GM15510 (cell line): Measurements from ENCODE around the gene ARHGEF9.

Experiments
- POLR2A ChIP-seq: IDR thresholded peaks from 3 replicates; pipeline ENCODE4 v1.6.1; 2011; ENCODE audit warnings: borderline replicate concordance; ENCODE audit not compliant: insufficient read length; ENCODE audit errors: extremely low read depth

The ARHGEF9 gene

GRCh38 chrX:63784902-63785707 is at the start of gene ARHGEF9:
ARHGEF9 (minus strand) TSS chrX:63785214; CDS start chrX:63785145, 69 bp downstream.
- TF ChIP-seq POLR2A: no peak

GRCh38 chrX:63818156-63818555 is 33.1 kb upstream of the ARHGEF9 start:
- TF ChIP-seq POLR2A: no peak

- TF ChIP-seq POLR2A: no peak
Observed at GRCh38 chrX:63817696-63818095, 32.7 kb upstream of the ARHGEF9 start.

DNA sequence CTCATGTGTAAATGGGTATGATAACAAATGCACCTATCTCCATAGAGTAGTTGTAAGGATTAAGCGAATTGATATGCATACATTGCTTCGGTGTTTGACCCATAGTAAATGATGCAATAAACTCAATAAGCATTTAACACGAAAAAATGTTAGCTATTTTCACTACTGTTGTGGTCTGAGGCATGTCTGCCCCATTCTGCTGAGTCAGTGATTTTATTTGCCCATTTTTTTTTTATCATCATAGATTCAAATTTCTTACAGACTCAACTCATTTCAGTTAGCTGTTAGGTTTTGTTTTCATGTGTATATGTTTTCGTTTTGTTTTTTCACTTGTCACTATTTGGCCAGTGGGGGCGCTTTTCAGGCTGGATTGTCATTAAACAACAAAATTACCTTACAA is 27.8 kb upstream of the ARHGEF9 start:
- no peak for TF ChIP-seq POLR2A

DNA sequence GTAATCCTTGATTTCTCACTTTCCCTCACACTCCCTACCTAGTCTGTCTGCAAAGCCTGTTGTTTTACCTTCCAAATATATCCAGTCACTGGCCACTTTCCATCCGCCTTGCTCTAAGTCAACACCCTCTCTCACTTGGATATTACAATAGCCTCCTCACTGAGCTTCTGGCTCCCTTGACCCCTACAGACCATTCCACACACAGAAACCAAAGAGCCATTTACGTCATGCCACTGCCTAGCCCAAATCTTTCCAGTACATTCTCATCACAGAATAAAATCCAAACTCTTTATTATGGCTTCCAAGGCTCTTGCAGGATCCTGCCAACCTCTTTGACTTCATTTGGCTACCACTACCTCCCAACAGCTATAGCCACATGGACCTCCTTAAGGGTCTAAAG is 25.7 kb upstream of the ARHGEF9 start:
- no peak for TF ChIP-seq POLR2A

DNA sequence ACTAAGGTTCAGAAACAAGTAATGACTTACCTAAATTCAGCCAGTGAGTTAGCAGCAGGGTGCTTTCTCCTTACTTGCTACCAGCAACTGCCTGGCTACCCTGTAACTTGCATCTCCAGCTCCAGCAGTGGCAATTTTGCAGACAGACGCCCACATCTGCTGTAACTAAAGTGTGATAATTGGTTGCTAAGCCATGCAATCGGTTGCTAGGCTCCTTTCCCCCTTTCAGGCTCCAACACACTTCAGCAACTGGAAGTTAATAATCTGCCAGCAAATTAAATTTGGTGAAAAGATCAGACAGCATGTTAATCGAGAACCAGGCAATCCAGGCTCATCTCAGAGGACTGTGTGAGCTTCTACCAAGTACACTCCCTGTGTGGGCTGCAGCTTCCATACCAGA is 24.2 kb upstream of the ARHGEF9 start:
- no peak for TF ChIP-seq POLR2A

- no peak for TF ChIP-seq POLR2A
Observed at GRCh38 chrX:63785708-63786040, 660 bp upstream of the ARHGEF9 start.

DNA sequence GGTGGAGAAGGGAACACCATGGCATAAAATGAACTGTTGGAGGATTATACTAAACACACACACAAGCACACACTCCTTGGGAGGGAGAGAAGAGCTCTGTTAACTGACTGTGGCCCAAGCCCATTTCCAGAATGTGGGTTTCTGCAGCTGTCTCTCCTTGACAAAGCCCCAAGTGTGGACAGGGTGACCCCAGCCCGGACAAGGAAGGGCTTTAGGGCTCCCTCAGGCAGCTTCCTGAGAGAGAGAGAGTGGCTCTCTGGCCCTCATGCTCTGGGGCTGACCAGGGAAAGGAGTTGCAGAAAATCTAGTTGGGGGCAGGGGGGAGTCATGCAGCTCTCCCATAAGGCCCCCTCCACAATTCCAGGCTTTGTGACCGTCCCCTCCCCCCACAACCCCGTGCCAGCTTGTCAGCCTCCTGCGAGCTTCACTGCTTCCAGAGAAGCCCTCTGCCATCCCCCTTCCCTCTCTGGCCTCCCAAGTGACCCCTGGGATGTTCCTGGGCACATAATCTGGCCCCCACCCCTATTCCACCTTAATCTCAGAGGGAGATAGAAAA is 590 bp downstream of the ARHGEF9 start:
- TF ChIP-seq POLR2A: no peak

DNA sequence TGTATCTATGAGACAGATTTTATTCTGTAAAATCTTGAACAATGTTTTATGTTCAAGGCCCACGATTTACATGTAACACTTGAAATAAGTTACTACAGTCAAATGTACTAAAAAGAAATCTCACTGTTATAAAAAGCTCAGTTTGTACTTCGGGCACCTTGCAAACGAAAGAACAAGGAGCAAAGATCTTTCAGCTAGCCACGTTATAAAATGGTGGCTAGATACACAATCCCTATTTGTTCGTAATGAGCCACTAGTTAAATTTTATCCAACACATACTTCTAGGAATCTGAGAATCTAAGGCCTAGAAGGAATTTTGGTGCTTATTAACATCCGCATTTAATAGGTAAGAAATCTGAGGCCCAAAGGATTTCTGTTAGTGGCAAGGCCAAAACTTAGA is 2.5 kb downstream of the ARHGEF9 start:
- no peak for TF ChIP-seq POLR2A

DNA sequence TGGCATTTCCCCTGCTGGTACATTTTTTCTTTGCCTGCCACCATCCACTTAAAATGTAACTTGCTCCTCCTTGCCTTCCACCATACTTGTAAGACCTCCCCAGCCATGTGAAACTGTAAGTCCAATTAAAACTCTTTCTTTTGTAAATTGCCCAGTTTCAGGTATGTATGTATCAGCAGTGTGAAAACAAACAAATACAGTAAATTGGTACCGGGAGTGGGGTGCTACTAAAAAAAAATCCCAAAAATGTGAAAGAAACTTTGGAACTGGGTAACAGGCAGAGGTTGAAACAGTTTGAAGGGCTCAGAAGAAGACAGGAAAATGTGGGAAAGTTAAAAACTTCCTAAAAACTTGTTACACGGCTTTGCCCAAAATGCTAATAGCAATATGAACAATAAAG is 16.3 kb downstream of the ARHGEF9 start:
- no peak for TF ChIP-seq POLR2A

DNA sequence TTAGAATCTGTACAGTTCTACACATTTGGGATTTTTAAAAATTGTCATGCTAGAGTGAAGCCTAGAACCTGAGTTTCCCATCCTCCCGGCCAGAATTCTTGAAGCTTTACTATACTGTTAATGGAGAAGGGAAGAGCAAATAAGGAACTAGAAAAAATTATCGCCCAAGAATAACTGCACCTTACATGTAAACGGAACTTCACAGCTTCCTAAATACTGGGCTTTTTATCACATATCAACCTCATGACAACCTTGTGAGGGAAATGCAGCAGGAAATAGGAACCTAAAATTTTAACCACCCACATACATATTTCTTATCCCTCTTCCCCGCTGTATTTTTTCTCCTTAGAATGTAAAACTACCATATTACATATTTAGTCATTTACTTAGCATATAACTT is 19.3 kb downstream of the ARHGEF9 start:
- no peak for TF ChIP-seq POLR2A

DNA sequence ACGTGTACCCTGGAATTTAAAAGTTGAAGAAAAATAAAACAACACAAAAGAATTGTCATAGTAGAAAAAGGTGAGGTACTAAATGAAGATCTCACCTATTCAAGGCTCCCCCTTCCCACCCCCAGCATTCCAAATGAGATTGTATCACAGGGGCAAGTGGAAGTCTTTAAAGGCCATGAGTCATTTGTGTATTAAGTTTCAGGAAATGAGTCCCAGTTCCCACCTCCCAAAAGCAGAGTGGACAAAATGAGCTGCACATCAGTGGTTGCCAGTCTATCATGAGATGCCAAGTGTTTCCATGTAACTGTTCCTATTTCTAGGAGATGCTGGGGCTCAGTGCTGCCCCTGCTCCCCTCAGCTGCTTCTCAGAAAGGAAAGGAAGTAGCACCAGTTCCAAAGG is 20.1 kb downstream of the ARHGEF9 start:
- no peak for TF ChIP-seq POLR2A

DNA sequence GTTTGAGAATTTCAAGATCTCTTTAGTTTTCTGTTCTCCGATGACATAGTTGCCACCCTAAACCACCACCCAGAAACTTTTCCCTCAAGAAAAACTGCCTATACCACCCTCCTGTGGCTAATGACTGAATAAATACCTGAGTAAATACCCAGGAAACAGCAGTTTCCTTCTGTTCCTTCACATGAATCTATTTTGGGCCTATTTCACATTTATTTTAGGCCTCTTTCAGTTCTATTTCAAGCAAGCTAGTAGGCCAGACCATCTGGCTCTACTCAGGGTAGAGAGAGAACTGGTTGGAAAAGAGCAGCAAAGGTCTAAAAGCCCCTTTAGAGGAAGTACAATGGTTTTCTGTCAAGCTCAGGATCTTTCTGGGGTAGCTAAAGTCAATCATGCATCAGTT is 23.4 kb downstream of the ARHGEF9 start:
- TF ChIP-seq POLR2A: no peak

- TF ChIP-seq POLR2A: no peak
Observed at GRCh38 chrX:63758011-63758410, 27.0 kb downstream of the ARHGEF9 start.

- no peak for TF ChIP-seq POLR2A
Observed at GRCh38 chrX:63755892-63756291, 29.1 kb downstream of the ARHGEF9 start.

DNA sequence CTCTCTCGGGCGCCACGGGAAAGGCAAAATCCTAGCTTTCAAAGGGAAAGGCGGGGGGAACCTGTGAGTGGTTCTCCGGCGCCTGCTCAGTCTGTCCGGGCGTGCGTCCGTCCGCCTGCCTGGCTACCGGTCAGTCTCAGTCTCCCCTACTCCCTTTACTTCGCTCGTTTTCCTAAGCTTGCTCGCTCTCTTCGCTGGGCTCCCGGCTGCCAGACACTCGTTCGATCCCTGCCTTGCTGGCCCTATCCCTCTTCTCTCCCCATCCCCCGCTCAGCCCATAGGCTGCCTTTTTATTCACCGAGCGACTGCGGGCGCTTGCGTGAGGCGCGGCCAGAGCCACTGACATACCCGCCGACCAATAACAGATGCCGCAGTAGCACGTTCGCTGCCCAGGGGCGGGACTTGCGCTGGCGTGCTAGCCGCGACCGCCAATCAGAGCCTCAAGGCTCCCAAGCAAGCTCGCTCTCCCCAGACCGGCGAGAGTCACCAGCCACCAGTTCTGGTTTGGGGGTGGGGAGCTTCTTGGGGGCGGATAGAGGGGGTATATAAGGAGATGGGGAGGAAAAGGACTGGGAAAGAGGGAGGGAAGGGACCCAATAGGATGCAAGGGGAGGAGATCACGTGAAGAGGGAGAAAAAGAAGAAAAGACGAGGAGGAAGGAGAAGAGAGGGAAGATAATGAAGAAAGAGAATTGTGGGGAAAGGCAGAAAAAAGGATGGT is 30.0 kb downstream of the ARHGEF9 start:
- peak; percentile 74 for TF ChIP-seq POLR2A
